ENCODE measurements around the gene MRPL53. TPM values are rescaled to one million over a fixed set of nuclear protein-coding genes. Genes with fewer than 3 reads are reported as not detected.

MRPL53 gene
- total and polyA plus RNA-seq, 2 of the 13 experiments (the other 11 are each of a cell fraction or from before 2014, with no cell fraction given) = 34.3 to 51.9 TPM

DNA sequence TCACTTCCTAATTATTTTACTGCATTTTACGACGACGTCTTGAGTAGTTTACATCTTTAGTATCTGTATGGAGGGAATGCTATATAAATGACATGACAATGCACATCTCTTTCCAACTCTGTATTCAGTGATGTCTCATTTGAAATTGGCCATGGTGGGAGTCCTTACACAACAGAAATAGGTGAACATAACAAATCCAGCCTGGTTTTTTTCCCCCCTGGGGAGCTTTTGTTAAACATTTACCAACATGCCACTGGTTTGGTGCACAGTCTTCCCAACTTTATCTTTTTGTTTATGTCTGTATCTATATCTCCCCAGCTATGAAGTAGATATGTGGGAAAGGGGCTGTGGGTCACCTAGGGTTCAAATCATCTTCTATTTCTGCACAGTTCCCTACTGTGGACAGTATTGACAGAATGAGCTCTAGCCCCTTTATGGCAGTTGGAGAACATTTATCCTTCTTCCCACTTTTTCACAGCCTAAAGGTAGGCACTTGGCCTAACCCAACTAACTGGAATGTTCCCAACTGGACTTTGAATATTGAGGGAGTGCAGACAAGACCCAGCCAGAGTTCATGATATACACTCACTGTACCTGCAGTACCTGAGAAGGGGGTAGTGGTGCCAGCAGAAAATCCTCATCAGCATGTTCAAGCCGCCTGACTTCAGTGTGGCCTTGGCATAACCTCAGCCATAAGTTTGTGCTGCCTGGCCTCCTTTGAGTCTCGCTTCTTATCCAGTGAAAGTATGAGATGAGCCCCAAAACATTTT, 25.1 kb downstream of the MRPL53 start (continued):
- TF ChIP-seq, protein P1, sequence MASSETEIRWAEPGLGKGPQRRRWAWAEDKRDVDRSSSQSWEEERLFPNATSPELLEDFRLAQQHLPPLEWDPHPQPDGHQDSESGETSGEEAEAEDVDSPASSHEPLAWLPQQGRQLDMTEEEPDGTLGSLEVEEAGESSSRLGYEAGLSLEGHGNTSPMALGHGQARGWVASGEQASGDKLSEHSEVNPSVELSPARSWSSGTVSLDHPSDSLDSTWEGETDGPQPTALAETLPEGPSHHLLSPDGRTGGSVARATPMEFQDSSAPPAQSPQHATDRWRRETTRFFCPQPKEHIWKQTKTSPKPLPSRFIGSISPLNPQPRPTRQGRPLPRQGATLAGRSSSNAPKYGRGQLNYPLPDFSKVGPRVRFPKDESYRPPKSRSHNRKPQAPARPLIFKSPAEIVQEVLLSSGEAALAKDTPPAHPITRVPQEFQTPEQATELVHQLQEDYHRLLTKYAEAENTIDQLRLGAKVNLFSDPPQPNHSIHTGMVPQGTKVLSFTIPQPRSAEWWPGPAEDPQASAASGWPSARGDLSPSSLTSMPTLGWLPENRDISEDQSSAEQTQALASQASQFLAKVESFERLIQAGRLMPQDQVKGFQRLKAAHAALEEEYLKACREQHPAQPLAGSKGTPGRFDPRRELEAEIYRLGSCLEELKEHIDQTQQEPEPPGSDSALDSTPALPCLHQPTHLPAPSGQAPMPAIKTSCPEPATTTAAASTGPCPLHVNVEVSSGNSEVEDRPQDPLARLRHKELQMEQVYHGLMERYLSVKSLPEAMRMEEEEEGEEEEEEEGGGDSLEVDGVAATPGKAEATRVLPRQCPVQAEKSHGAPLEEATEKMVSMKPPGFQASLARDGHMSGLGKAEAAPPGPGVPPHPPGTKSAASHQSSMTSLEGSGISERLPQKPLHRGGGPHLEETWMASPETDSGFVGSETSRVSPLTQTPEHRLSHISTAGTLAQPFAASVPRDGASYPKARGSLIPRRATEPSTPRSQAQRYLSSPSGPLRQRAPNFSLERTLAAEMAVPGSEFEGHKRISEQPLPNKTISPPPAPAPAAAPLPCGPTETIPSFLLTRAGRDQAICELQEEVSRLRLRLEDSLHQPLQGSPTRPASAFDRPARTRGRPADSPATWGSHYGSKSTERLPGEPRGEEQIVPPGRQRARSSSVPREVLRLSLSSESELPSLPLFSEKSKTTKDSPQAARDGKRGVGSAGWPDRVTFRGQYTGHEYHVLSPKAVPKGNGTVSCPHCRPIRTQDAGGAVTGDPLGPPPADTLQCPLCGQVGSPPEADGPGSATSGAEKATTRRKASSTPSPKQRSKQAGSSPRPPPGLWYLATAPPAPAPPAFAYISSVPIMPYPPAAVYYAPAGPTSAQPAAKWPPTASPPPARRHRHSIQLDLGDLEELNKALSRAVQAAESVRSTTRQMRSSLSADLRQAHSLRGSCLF (CRISPR knock-in tag; IDR thresholded peaks at IDR 0.05; ENCODE audit: borderline replicate concordance) = no peak
- TF ChIP-seq ZNF775 (CRISPR knock-in tag; IDR thresholded peaks at IDR 0.05; ENCODE audit: borderline replicate concordance) (no peak), NFE2 (CRISPR knock-in tag; IDR thresholded peaks at IDR 0.05) (no peak), HMG20B (CRISPR knock-in tag; conservative IDR thresholded peaks at IDR 0.05) (no peak), ZNF558 (CRISPR knock-in tag; IDR thresholded peaks at IDR 0.05; ENCODE audit: borderline replicate concordance) (no peak)
- TF ChIP-seq, protein P2, sequence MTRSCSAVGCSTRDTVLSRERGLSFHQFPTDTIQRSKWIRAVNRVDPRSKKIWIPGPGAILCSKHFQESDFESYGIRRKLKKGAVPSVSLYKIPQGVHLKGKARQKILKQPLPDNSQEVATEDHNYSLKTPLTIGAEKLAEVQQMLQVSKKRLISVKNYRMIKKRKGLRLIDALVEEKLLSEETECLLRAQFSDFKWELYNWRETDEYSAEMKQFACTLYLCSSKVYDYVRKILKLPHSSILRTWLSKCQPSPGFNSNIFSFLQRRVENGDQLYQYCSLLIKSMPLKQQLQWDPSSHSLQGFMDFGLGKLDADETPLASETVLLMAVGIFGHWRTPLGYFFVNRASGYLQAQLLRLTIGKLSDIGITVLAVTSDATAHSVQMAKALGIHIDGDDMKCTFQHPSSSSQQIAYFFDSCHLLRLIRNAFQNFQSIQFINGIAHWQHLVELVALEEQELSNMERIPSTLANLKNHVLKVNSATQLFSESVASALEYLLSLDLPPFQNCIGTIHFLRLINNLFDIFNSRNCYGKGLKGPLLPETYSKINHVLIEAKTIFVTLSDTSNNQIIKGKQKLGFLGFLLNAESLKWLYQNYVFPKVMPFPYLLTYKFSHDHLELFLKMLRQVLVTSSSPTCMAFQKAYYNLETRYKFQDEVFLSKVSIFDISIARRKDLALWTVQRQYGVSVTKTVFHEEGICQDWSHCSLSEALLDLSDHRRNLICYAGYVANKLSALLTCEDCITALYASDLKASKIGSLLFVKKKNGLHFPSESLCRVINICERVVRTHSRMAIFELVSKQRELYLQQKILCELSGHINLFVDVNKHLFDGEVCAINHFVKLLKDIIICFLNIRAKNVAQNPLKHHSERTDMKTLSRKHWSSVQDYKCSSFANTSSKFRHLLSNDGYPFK (CRISPR knock-in tag; IDR thresholded peaks at IDR 0.05; ENCODE audit: borderline replicate concordance) = no peak
- TF ChIP-seq, protein P3, sequence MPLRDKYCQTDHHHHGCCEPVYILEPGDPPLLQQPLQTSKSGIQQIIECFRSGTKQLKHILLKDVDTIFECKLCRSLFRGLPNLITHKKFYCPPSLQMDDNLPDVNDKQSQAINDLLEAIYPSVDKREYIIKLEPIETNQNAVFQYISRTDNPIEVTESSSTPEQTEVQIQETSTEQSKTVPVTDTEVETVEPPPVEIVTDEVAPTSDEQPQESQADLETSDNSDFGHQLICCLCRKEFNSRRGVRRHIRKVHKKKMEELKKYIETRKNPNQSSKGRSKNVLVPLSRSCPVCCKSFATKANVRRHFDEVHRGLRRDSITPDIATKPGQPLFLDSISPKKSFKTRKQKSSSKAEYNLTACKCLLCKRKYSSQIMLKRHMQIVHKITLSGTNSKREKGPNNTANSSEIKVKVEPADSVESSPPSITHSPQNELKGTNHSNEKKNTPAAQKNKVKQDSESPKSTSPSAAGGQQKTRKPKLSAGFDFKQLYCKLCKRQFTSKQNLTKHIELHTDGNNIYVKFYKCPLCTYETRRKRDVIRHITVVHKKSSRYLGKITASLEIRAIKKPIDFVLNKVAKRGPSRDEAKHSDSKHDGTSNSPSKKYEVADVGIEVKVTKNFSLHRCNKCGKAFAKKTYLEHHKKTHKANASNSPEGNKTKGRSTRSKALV (CRISPR knock-in tag; IDR thresholded peaks at IDR 0.05) = no peak
- TF ChIP-seq, protein P4, sequence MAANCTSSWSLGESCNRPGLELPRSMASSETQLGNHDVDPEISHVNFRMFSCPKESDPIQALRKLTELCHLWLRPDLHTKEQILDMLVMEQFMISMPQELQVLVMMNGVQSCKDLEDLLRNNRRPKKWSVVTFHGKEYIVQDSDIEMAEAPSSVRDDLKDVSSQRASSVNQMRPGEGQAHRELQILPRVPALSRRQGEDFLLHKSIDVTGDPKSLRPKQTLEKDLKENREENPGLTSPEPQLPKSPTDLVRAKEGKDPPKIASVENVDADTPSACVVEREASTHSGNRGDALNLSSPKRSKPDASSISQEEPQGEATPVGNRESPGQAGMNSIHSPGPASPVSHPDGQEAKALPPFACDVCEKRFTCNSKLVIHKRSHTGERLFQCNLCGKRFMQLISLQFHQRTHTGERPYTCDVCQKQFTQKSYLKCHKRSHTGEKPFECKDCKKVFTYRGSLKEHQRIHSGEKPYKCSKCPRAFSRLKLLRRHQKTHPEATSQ (CRISPR knock-in tag; IDR thresholded peaks at IDR 0.05; ENCODE audit: borderline replicate concordance) = no peak
- TF ChIP-seq, protein P5, sequence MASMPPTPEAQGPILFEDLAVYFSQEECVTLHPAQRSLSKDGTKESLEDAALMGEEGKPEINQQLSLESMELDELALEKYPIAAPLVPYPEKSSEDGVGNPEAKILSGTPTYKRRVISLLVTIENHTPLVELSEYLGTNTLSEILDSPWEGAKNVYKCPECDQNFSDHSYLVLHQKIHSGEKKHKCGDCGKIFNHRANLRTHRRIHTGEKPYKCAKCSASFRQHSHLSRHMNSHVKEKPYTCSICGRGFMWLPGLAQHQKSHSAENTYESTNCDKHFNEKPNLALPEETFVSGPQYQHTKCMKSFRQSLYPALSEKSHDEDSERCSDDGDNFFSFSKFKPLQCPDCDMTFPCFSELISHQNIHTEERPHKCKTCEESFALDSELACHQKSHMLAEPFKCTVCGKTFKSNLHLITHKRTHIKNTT (CRISPR knock-in tag; IDR thresholded peaks at IDR 0.05) = no peak

Measured in HepG2 (cell line).